HG03520 (cell line): ENCODE results near the gene PEAK3.

ENCODE experiments used
- ATAC-seq: cut with Tn5 transposase; IDR thresholded peaks from one replicate; pipeline ENCODE4 v1.9.1; 2021; ENCODE audit warnings: mild to moderate bottlenecking, moderate library complexity; ENCODE audit not compliant: unreplicated experiment

PEAK3 gene

DNA sequence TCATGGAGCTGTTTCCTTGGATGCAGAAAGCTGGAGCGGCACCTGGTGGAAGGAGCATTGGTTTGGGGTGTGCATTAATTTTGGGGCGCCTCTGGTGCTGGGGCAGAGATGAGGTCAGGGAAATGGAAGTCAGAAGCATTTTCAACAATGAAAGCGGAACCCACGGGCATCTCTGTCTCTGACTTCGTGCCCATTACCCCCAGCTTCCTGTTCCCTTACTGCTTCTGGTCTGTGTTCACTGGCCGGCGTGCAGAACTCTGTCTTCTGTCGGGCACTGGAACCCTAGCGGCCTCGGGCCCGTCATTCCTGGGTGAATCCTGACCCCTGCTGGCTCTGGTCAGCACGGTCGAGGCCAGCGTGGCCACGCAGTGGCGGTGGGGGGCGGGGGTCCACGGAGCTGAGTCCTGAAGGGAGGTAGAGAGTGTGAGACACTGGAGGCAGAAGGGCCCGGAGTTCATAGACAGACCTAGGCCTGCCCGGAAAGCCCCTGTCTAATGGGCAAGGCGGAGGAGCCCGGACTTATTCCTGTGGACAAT is 33.9 kb upstream of the PEAK3 start:
- no peak for ATAC-seq

DNA sequence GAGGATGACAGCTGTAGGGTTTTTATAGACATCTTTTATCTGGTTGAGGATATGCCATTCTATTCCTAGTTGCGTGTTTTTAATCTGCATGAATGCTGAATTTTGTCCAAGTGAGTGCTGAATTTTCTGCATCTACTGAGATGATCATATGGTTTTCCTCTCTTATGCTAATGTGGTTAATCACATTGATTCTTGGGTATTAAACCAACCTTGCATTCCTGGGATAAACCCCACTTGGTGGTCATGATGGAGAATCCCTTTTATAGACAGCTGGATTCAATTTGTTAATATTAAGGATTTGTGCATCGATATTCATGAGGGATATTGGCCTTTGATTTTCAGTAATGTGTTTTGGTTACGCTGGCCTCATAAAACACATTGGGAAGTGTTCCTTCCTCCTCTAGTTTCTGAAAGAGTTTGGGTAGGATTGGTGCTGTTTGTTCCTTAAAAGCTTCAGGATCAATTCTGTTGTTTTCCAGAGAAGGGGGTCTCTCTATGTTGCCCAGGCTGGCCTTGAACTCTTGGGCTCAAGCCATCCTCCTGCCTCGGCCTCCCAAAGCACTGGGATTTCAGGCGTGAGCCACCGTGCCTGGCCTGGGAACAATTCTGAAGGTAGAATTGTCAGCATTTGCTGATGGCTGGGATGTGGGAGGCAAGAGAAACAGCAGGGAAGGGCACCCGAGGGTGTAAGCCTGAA is 33.3 kb upstream of the PEAK3 start:
- no peak for ATAC-seq

DNA sequence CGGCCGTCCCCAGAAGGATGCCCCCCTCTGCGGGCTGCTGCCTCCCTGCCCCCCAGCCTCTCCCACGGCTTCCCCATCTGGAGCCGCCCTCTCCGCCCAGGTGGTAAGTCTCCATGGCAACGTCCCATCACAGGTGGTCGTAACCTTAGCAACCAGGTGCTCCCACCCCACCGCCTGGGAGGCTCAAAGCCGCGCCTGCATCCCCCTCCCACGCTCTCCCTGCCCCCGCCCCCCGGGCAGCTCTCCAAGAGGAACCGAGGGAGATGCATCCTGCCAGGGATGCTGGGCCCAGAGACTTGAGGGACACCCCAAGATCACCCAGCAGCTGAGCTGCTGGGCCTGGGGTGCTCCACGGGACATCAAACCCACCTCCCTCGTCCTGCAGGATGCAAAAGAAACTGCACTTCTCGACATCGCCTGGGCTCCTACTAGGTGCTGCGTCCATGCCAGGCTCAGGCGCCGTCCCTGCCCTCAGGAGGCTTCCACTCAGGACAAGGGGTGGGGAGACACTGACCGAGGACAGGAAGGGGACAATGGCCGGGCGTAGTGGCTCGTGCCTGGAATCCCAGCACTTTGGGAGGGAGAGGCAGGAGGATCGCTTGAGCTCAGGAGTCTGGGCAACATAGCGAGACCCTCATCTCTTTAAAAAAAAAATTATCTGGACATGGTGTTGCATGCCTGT is 31.0 kb upstream of the PEAK3 start:
- ATAC-seq = no peak

DNA sequence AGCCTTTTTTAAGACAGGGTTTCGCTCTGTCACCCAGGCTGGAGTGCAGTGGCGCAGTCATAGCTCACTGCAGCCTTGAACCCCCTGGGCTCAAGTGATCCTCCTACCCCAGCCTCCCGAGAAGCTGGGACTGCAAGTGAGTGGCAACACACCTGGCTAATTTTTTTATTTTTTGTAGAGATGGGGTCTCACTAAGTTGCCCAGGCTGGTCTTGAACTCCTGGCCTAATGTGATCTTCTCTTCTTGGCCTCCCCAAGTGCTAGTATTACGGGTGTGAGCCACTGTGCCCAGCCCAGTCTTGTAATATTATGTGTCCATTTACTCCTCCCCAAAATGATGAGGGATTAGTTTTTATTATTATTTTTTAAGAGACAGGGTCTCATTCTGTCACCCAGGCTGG is 29.1 kb upstream of the PEAK3 start:
- no peak for ATAC-seq

DNA sequence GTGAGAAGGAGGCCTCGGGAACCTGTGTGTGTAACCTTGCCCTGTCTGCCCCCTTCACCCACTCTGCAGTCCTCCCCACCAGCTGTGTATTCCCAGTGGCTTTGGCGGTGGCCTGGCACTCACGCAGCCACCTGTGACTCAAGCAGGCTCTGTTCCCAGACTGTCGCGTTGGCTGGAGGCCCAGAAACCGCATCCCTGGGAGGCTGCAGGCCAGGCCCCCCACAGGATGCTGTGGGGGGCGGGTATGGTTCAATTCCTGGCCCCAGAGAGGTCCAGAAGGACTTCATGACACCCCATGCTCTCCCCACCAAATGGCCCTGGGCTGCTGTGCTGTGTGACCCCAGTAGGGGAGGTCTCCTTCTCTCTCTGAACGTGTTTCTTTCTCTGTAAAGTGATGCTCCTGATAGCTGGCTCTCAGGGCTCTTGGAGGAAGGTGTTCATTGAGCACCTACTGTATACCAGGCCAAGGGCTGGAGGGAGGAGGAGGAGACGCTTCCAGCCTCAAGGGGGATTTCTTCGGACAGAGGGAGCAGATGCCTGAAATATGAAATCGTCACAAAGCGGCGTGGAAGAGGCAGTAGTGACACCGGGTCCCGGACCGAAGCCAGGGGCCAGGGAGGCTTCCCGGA is 27.9 kb upstream of the PEAK3 start:
- no peak for ATAC-seq

DNA sequence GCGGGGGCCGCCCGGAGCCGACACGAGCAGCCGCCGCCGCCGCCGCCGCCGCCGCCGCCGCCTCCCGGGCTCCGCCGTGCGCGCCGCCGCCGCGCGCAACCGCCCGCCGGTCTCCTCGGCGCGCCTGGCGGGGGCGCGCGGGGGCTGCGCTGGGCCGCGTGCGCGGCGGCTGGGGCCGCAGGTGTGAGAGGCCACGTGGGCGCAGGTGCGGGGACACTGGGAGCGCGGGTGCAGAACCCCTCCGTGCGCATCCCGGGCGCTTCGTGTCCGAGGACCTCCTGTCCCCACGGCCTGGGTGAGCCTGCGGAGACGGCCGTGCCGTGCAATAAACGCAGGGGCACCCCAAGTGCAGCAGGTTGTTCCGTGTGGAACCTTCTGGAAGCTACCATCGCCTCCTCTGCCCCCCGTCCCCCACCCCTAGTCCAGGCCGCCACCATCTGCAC is 26.2 kb upstream of the PEAK3 start, which contains the start of gene LINGO3:
Gene LINGO3, minus strand, starts transcription at position 41 of the 443 bp plus-strand sequence. CDS start 16,378 bp downstream, outside the sequence.
- ATAC-seq = no peak

DNA sequence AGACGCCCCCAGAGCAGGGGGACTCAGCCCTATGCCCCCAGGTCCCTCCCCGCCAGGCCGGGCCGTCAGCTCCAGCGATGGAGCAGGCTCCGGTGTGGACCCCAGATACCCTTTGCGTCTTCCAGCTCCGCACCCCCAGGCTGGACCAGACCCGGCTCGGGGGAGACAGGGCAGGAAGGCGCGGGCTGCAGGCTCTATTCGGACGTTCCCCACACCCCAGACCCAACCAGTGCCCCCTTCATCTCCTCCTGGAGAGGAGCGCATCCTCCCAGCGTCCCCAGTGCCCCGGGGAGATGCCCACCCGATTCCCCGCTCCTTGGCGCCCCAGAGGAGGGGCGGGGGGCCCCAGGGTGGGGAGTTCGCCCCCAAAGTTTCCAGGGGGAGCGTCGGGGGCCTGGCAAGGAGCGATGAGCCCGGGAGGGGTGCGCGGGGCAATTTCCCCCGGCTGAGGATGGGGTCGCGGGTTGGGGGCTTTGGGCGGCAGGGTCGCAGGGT is 25.6 kb upstream of the PEAK3 start:
- ATAC-seq = no peak

DNA sequence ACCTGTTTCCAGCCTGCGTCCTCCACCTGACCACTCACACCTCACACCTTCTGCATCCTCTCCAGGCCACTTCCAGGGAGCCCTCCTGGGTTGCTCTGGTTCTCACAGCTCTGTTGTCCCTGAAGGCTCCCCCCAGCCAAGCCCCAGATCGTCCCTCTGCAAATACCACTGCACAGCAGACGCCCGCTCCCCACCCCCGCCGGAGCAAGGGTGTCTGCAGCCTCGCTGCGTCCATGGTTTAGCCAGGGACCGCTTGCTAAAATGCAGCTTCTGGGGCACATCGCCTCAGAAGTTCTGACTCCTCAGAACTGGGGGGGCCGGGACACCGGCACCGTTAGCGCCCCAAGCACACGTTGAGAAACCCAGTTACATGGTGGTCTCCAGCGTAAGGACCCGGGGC is 25.0 kb upstream of the PEAK3 start:
- ATAC-seq = no peak

DNA sequence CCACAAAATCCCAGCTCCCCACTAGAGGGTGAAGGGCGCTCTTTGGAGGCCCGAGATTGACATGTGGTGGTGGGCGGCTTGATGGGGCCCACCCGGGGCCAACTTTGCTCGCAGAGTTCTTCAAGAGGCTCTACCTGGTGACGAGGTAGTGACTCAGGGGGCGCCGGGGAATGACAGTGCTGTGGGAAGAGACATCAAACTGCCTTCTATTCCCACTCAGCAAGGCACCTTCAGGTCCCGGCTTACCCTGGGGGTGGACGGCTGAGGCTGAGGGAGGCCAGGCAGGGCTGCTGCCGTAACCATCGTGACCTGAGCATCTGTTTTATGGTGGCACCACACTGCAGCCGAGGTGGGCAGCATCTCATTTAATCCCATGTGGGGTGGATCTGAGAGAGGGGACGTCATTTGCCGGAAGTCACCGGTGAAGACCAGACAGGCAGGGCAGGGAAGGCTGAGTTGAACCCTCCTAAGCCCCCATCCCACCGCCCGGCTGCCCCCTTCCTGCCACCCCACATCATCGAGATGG is 24.4 kb upstream of the PEAK3 start:
- ATAC-seq = no peak

DNA sequence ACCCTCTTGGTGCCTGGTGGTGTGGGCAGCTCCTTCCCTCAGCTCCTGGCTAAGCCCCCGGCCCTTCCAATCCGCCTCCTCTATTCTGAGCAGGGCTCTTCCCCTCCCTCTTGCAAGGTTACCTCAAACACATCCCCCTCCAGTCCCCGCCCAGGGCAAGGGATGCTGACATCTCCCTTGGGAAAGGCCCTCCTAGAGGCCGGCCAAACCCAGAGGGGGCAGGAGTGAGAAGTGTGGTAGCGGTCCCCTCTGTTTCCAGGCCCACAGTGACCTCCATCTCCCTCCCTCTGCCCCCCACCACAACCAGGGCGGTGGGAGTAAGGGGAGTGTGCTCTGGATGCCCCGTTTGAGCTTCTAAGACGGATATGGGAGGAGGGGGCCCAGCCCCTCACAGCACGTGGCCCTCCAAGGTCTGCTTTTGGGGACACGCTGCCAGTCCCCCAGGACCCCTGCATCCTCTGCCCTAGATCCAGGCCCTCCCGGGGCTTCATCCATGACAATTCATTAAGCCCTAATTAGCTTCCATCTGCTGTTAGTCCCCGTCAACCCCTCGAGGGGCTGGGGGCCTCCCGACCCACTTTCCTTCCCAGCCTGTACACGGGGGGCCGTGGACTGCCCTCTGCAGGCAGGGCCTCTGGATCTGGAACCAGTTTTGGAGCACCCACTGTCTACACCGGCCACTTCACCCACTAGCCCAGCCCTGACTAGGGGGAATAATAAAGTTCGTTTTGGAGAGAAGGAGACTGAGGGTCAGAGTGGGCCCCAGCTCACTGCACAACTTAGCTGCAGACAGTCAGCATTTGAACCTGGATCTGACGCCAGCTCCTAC is 23.7 kb upstream of the PEAK3 start:
- ATAC-seq = no peak

DNA sequence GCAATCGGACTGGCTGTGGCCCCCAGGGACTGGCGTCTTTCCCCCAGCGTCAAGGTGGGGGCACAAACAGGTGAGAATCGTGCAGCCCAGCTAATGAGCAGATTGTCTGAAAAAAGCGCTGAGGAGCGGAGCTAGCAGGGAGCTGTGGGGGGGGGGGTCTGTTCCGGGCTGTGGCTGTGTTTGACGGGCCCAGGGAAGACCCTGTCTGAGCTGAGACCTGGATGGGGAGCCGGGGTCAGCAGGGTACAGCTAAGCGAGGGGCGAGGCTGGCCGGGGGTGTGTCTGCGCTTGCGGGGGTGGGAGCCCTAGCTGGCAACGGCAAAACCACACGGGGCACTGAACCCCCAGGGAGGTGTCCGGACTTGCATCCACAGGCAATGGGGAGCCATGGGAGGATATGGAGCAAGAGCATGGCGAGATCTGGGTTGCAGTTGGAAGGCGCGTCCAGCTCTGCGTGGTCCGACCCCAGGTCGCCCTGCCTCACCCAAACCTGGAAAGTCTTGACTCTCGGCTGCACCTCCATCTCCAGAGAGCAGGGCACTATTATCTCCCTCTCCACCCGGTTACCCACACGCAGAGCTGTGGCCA is 21.3 kb upstream of the PEAK3 start:
- no peak for ATAC-seq

DNA sequence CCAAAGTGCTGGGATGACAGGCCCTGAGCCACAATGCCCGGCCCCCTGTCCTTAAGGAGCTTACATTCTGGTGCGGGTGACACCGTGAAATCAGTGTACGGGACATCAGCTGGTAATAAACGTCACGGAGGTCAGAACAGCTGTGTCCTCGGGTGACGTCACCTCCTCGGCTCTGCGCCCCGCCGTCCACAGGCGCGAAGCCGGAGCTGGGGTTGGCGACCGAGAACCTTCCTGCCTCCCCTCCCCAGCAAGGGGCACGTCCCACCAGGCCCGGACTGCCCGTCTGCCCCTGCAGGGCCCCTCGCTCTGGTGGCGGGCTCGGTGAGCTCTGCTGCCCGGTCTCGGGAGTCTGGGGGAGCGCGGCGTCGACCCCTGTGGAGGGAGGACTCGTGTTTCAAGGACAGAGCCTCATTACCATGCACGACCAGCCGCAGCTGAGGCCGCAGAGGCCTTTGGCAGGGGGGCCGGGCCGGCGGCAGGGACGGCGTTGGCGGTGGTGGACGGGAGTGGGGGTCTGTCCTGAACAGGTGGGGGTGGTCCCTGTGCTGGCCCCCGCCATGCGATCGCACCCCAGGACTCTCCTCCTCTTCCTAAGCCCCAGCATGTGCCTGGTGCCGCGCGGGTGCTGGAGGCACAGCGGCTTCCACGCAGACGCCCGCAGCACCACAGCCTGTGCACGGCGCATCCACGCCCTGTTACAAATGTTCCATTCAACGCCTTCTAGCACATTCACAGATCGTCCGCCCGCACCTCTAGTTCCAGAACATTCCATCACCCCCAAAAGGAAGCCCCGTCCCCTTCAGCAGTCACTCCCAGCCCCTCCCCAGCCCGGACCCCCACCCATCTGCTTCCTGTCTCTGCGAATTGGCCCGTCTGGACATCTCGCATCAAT is 20.6 kb upstream of the PEAK3 start:
- no peak for ATAC-seq

DNA sequence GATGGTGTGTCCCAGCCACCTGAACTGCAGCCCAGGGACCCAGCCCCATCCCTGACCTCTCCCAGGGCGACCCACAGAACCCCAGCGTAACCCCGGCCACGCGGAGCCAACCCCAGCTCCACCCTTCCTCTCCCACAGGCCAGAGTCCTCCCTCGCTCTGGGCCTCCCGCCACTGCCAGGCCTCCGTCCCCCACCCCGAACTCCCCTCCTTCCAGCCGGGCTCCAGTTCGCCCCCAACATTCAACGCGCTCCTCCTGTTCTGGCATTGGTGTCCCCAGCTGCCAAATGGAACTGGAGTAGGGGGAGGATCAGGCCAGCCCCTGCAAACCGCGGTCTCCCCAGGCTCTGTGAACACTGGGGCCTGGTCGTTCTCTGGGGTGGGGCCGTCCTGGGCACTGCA is 18.6 kb upstream of the PEAK3 start:
- no peak for ATAC-seq

DNA sequence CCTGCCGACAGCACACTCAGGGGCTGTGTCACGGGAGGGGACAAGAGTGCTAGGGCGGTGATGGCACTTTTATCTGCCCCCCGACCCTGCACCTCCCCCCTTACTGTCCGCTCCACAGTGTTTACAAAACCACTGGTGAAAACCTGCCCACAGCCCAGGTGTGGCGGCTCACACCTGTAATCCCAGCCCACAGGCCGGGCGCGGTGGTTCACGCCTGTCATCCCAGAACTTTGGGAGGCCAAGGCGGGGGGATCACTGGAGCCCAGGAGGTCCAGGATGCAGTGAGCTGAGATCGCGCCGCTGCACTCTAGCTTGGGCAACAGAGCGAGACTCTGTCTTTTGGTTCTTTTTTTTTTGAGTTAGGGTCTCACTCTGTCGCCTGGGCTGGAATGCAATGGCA is 14.2 kb upstream of the PEAK3 start:
- ATAC-seq = no peak

DNA sequence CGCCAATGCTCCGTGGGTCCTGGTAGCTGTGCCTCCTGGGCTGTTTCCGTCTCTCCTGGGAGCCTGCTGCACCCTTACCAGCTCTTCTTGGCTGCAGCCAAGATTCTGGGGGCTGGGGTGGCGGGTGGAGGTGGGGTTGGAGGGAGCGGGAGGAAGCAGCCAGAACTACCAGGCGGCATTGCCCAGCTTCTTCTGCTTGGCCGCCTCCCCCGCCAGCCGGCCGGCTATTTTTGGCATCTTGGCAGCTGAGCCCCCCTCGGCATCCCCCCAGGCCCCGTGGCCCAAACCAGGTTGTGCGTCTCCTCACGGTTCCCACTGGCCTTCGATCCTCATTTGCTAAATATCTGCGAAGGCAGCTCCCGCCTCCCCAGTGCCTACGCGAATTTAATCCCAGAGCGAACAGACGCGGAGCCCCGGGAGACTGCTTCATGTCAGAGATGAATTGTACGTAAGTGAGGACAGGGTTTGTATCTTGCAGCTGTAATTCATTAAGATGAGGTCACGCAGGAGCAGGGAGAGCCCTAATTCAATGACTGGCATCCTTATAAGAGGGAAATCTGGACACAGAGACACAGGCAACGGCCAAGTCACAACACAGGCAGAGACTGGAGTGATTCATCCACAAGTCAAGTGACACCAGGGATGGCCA is 12.8 kb upstream of the PEAK3 start:
- ATAC-seq = no peak

DNA sequence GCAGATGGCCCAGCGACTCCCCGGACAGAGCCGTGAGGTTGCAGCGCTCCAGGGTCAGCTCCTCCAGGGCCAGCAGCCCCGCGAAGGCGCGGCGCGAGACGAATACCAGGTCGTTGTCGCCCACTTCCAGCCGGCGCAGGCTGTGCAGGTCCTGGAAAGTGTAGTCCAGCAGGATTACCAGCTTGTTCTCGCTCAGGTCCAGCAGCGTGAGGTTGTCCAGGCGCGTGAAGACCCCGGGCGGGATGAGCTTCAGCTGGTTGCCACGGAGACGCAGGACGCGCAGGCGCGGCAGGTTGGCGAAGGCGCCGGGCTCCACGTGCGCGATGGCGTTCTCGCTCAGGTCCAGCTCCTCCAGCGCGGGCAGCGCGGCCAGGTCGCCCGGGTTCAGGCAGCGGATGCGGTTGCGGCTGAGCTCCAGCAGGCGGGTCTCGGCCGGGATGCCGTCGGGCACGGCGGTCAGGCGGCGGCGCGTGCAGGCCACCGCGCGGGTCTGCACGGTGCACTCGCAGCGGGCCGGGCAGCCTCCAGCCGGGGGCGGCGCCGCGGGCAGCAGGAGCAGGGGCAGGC is 9.3 kb upstream of the PEAK3 start:
- no peak for ATAC-seq

DNA sequence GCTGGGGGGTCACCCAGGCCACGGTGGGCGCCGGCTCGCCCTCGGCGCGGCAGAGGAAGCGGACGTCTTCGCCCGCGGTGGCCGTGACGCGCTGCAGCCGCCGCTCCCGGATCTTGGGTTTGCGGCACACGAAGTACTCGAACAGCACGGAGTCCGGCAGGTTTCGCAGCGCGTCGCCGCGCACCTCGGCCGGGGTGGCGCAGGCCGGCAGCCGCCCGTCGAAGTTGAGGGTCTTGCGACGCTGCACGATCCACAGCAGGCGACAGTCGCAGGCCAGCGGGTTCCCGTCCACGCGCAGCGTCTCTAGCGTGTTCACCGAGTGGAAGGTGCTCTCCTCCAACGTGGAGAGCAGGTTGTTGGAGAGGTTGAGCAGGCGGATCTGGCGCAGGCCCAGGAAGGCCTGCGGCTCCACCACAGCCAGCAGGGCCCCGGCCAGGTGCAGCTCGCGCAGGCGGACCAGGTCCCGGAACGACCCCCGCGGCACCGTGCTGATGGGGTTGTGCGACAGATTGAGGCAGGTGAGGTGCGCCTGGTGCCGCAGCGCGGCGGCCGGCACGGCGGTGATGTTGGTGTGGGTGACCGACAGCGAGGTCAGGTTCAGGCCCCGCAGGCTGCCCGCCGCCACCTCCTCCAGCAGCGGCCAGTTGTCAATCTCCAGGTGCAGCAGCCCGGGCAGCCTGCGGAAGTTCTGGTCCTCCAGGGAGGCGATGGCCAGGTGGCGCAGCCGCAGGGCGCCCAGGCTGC is 8.6 kb upstream of the PEAK3 start:
- ATAC-seq = no peak
